22Rv1 (cell line): ENCODE results near the gene TRMT112.

ENCODE experiments used
- H3K27ac ChIP-seq: fragments of 450-650 bp; 2 replicates; pipeline ENCODE4 v1.5.1; 2017
- ZFX ChIP-seq: fragments of 450-650 bp; IDR thresholded peaks from 2 replicates; pipeline ENCODE4 v1.6.1; 2017; ENCODE audit warnings: antibody characterized with exemption, borderline replicate concordance
- TF ChIP-seq, protein P1 (sequence below): fragments of 450-650 bp; IDR thresholded peaks from 2 replicates; pipeline ENCODE4 v1.5.1; 2017; ENCODE audit warnings: mild to moderate bottlenecking

The TRMT112 gene

DNA sequence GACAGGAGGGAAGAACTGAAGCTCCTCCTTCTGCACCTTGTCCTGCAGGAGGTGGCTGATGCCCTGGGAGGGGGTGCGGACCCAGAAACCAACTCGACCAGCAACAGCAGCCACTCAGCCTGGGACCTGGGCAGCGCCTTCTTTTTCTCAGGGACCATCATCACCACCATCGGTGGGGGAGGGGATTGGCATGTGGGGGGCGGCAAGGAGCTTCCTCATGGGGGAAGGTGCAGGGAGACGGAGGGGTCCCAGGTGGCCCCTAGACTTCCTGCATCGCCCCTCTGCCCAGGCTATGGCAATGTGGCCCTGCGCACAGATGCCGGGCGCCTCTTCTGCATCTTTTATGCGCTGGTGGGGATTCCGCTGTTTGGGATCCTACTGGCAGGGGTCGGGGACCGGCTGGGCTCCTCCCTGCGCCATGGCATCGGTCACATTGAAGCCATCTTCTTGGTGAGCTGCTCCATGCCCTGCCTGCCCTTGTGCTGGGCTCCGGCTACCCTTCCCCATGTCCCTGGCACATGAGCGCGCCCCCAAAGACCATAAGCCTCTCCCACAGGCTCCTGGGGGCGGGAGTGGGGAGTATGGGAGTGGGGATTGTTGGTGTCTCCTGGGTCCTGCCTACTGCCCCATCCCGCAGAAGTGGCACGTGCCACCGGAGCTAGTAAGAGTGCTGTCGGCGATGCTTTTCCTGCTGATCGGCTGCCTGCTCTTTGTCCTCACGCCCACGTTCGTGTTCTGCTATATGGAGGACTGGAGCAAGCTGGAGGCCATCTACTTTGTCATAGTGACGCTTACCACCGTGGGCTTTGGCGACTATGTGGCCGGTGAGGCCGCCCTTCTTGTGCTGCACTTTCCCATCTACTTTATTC lies 20.3 kb downstream of the TRMT112 start:
- TF ChIP-seq, protein P1, sequence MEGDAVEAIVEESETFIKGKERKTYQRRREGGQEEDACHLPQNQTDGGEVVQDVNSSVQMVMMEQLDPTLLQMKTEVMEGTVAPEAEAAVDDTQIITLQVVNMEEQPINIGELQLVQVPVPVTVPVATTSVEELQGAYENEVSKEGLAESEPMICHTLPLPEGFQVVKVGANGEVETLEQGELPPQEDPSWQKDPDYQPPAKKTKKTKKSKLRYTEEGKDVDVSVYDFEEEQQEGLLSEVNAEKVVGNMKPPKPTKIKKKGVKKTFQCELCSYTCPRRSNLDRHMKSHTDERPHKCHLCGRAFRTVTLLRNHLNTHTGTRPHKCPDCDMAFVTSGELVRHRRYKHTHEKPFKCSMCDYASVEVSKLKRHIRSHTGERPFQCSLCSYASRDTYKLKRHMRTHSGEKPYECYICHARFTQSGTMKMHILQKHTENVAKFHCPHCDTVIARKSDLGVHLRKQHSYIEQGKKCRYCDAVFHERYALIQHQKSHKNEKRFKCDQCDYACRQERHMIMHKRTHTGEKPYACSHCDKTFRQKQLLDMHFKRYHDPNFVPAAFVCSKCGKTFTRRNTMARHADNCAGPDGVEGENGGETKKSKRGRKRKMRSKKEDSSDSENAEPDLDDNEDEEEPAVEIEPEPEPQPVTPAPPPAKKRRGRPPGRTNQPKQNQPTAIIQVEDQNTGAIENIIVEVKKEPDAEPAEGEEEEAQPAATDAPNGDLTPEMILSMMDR = no peak
- no peak for TF ChIP-seq ZFX
- H3K27ac ChIP-seq = no peak overlapping the region

DNA sequence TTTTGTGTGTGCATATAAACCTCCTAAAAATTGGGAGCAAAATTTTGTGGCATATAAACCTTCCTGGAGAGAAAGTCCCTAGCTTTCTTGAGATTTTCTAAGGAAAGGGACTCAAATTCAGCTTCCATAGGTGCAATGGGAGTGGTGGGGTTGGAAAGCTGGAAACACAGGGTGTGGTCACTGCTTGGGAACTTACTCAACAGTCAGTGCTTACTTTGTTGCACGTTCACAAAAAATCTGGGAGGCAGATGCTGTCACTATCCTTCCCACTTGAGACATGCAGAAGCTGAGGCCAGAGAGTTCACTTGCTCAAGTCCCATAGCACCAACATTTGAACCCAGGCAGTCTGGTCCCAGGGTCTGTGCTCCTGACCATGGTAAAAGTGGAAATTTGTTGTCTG lies 21.1 kb downstream of the TRMT112 start:
- TF ChIP-seq, protein P1 = no peak
- TF ChIP-seq ZFX = no peak
- H3K27ac ChIP-seq = no peak overlapping the region

- TF ChIP-seq, protein P1 = no peak
- TF ChIP-seq ZFX = no peak
- no peak overlapping the region for H3K27ac ChIP-seq
Measured at GRCh38 chr11:64295760-64296159, 21.6 kb downstream of the TRMT112 start.

GRCh38 chr11:64294774-64295173 lies 22.6 kb downstream of the TRMT112 start:
- no peak overlapping the region for H3K27ac ChIP-seq
- TF ChIP-seq ZFX = no peak
- TF ChIP-seq, protein P1 = no peak

GRCh38 chr11:64292460-64293254 lies 24.7 kb downstream of the TRMT112 start:
- TF ChIP-seq, protein P1 = no peak
- no peak for TF ChIP-seq ZFX
- H3K27ac ChIP-seq = no peak overlapping the region

DNA sequence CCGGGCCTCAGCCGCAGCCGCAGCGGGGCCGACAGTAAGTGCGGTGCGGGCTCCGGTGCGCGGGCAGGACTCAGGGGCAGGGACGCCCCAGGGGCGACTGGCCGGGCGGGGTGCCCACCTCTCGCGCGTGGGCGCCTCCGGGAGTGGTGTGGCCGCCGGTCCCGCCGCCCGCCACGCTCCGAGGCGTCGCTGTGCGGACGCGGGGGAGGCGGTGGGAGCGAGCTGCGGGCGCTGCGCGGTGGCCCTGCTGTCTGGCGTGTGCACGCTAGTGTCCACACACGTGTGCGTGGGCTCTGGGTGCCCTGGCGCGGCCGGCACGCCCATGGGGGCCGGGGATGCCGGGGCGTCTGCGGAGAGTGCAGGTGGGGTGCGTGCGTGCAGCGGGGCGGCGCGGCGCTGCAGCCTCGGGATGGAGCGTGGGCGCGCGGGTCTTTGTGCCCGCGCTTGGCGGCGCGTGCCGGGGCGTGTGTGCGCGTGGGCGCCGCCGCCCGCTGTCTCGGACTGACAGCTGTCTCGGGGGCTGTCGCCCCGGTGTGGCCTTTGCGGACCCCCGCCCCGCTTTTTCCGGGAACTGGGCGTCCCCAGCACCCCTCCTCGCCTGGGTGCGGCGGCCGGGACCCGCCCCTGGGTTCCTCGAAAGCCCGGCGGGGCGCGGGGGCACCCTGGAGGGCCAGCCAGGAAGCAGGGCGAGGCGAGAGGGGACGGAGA lies 25.5 kb downstream of the TRMT112 start:
- TF ChIP-seq ZFX = no peak
- TF ChIP-seq, protein P1 = no peak
- H3K27ac ChIP-seq = no peak overlapping the region
